ENCODE data around the gene ERVV-1. TPM values are rescaled to one million over a fixed set of nuclear protein-coding genes. Genes with fewer than 3 reads are reported as not detected.

ERVV-1 gene
- total and polyA plus RNA-seq, 2 experiments from 2014 or later: 0.57 TPM; not detected in 1

DNA sequence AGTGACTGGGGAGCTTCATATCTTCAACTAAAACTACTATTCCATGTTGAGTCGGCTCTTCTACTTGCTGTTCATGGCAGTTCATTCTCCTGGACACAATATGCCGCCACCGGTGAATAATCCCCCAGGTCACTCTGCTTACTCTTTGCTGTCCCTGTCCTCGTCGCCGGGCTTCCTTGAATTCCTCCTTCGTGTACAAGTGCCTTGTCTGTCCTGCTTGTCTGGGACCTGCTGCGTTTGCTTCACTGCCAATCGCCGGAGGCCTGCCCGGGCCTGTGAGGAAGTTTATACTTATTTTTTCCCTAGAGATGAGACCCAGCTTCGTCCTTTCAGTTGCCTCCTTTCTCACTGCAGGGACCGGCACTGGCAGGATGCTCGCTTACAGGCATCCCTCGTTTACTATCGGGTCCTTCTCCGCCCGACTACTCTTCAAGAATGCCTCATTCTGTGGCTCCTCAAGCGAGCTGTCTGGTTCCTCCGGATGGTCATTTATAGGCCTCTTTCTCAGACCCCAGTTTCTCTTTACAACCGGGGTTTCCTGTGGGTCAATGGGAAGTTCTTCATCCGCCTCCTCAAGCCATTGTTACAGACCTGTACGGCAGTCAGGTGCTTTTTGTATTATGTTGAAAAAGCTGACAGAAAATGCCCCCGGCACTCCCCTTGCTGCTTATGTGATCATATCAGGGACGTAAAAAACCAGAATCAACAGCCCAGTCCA, 5.5 kb upstream of the ERVV-1 start:
- Histone ChIP-seq H3K9me3 (ENCODE audit: low read depth) (no peaks in the 10 kb centered on the region), H3K27me3 (no peaks in the 10 kb centered on the region)

DNA sequence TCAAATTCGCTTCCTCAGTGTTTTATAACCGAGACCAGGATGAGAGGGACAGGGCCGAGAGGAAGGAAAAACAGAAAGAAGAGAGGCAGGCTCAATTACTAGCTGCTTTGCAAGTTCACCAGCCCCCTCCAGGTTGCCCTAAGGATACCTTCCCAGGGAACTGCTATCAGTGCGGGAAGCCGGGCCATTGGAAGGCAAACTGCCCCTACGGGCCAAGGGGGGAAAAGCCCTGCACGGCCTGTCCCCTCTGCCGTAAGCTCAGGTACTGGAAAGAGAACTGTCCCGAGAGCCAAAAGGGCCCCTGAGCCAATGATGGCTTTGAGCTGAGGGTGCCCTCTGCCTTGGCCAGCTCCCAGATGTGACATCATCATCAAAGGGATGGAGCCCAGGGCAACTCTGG, 3.2 kb upstream of the ERVV-1 start:
- Histone ChIP-seq H3K27ac (no peak overlapping the region), H3K4me3 (no peak overlapping the region), H3K36me3 (no peaks in the 10 kb centered on the region), H3K9me3 (ENCODE audit: low read depth) (no peaks in the 10 kb centered on the region), H3K4me1 (ENCODE audit: low read depth) (no peaks in the 10 kb centered on the region), H3K27me3 (no peaks in the 10 kb centered on the region)
- TF ChIP-seq, protein P1, sequence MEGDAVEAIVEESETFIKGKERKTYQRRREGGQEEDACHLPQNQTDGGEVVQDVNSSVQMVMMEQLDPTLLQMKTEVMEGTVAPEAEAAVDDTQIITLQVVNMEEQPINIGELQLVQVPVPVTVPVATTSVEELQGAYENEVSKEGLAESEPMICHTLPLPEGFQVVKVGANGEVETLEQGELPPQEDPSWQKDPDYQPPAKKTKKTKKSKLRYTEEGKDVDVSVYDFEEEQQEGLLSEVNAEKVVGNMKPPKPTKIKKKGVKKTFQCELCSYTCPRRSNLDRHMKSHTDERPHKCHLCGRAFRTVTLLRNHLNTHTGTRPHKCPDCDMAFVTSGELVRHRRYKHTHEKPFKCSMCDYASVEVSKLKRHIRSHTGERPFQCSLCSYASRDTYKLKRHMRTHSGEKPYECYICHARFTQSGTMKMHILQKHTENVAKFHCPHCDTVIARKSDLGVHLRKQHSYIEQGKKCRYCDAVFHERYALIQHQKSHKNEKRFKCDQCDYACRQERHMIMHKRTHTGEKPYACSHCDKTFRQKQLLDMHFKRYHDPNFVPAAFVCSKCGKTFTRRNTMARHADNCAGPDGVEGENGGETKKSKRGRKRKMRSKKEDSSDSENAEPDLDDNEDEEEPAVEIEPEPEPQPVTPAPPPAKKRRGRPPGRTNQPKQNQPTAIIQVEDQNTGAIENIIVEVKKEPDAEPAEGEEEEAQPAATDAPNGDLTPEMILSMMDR (IDR thresholded peaks at IDR 0.05; ENCODE audit: low read depth, low read length): no peak
- DNase-seq (ENCODE audit: low read depth in 1 of 2, low spot score in 1 of 2): no peak

More for the DNA sequence above, 5.5 kb upstream of the ERVV-1 start:
- no peaks in the 10 kb centered on the region for H3K36me3 ChIP-seq
- DNase-seq (ENCODE audit: low read depth in 1 of 2, low spot score in 1 of 2): no peak
- no peaks in the 10 kb centered on the region for H3K4me1 ChIP-seq (ENCODE audit: low read depth)
- H3K4me3 ChIP-seq: no peak overlapping the region
- TF ChIP-seq, protein P1 (IDR thresholded peaks at IDR 0.05; ENCODE audit: low read depth, low read length): no peak
- H3K27ac ChIP-seq: no peak overlapping the region

DNA sequence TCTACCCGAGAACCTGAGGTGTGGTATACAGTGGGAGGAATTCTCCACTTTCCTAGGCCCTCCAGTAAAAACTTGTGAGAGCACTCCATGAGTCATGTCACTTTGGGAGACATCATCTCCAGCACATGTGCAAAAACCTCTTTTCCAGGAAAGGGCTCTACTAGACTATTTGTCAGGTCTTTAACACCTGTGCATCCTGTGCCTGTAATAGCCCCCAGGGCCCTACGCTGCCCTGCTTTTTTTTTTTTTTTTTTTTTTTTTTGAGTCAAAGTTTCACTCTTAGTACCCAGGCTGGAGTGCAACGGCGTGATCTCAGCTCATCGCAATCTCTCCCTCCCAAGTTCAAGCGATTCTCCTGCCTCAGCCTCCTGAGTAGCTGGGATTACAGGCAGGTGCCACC, 1.7 kb upstream of the ERVV-1 start:
- TF ChIP-seq, protein P1 (IDR thresholded peaks at IDR 0.05; ENCODE audit: low read depth, low read length): no peak
- Histone ChIP-seq H3K27ac (no peak overlapping the region), H3K9me3 (ENCODE audit: low read depth) (no peaks in the 10 kb centered on the region), H3K36me3 (no peaks in the 10 kb centered on the region), H3K4me3 (no peak overlapping the region), H3K27me3 (no peaks in the 10 kb centered on the region), H3K4me1 (ENCODE audit: low read depth) (no peaks in the 10 kb centered on the region)
- no peak for DNase-seq (ENCODE audit: low read depth in 1 of 2, low spot score in 1 of 2)

DNA sequence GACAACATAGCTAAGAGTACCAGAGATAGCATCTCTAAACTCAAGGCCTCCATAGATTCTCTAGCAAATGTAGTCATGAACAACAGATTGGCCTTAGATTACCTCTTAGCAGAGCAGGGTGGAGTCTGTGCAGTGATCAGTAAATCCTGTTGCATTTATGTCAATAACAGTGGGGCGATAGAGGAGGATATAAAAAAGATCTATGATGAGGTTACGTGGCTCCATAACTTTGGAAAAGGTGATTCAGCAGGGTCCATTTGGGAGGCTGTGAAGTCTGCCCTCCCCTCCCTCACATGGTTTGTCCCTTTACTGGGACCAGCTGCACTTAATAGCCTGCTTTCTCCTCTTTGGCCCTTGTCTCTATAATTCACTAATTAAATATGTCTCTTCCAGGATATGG, 1.4 kb downstream of the ERVV-1 start:
- H3K4me3 ChIP-seq: no peak overlapping the region
- no peaks in the 10 kb centered on the region for H3K36me3 ChIP-seq
- H3K9me3 ChIP-seq (ENCODE audit: low read depth): no peaks in the 10 kb centered on the region
- no peaks in the 10 kb centered on the region for H3K27me3 ChIP-seq
- no peak for DNase-seq (ENCODE audit: low read depth in 1 of 2, low spot score in 1 of 2)
- H3K4me1 ChIP-seq (ENCODE audit: low read depth): no peaks in the 10 kb centered on the region
- TF ChIP-seq, protein P1 (IDR thresholded peaks at IDR 0.05; ENCODE audit: low read depth, low read length): no peak
- H3K27ac ChIP-seq: no peak overlapping the region

DNA sequence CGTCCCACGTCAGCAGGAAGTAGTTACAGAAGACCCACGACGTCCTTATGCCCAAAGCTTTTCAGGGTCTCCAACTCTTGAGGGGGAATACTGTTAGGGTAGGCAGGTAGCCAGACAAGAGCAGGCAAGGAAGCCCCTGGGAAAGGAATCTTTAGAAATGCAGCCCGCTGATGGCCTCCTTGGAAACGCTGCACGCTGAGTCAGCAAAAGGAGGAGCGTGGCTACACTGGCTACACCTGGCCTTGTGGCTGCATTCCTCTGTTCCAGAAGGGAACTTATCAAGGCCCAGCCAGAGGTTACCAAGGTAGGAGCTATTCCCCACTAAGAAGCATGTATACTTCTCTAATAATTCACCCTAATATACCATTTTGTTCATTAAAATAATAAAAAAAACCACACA, 2.0 kb downstream of the ERVV-1 start:
- Histone ChIP-seq H3K36me3 (no peaks in the 10 kb centered on the region), H3K4me1 (ENCODE audit: low read depth) (no peaks in the 10 kb centered on the region), H3K27ac (no peak overlapping the region), H3K9me3 (ENCODE audit: low read depth) (no peaks in the 10 kb centered on the region), H3K27me3 (no peaks in the 10 kb centered on the region), H3K4me3 (no peak overlapping the region)
- no peak for DNase-seq (ENCODE audit: low read depth in 1 of 2, low spot score in 1 of 2)
- TF ChIP-seq, protein P1 (IDR thresholded peaks at IDR 0.05; ENCODE audit: low read depth, low read length): no peak

All from cardiac muscle cell (in vitro differentiated cells and primary cell).